Breast epithelium (tissue), 4 donors: ENCODE measurements around the gene CFAP46. TPM values are rescaled to one million over a fixed set of nuclear protein-coding genes. Genes with fewer than 3 reads are reported as not detected.

Source experiments
- DNase-seq, 2 donors: peaks; one replicate each; pipeline ENCODE4 v3.0.0-alpha.2; 2019; ENCODE audit warnings: low spot score in 2 of 2
- H3K27ac ChIP-seq, 2 donors: fragments of 200-600 bp; sonication (generic) in 1 of 2; one replicate each; pipeline ENCODE4 v1.5.1; 2016 to 2019; ENCODE audit warnings: mild to moderate bottlenecking in 1 of 2
- H3K27me3 ChIP-seq, 2 donors: fragments of 200-600 bp; sonication (generic) in 1 of 2; one replicate each; pipeline versions ENCODE4 v1.5.1 to v1.6.0; 2017 to 2019; ENCODE audit warnings: control low read depth in 1 of 2, mild to moderate bottlenecking in 1 of 2
- H3K36me3 ChIP-seq: fragments of 200-600 bp; one replicate; pipeline ENCODE4 v1.5.1; 2019
- H3K4me1 ChIP-seq, 2 donors: fragments of 200-600 bp; sonication (generic); one replicate each; pipeline ENCODE4 v1.5.1; 2016 to 2019; ENCODE audit warnings: control low read depth in 1 of 2
- H3K4me3 ChIP-seq, 3 donors: fragments of 200-600 bp; sonication (generic); 1 replicate in 2 of 3; 2 replicates in 1 of 3; pipeline ENCODE4 v1.5.1; 2016 to 2019; ENCODE audit warnings: mild to moderate bottlenecking in 3 of 3, moderate library complexity in 2 of 3
- H3K9me3 ChIP-seq, 2 donors: fragments of 200-600 bp; sonication (generic) in 1 of 2; one replicate each; pipeline ENCODE4 v1.5.1; 2016 to 2019; ENCODE audit warnings: control low read depth in 1 of 2
- CTCF ChIP-seq, 3 donors: fragments of 450-650 bp; IDR thresholded peaks; one replicate each; pipeline ENCODE4 v1.5.1; 2016 to 2017; ENCODE audit warnings: antibody characterized with exemption in 3 of 3, mild to moderate bottlenecking in 3 of 3, moderate library complexity in 3 of 3
- POLR2A ChIP-seq: fragments of 450-650 bp; IDR thresholded peaks from one replicate; pipeline ENCODE4 v1.6.1; 2016; ENCODE audit warnings: antibody characterized with exemption, mild to moderate bottlenecking, moderate library complexity
- POLR2AphosphoS5 ChIP-seq, 3 donors: sonication (generic); formaldehyde crosslinking; IDR thresholded peaks; one replicate each; pipeline ENCODE4 v1.6.1; 2017; ENCODE audit warnings: antibody characterized with exemption in 3 of 3
- intact Hi-C: fragments of 100-400 bp; cut with DNase I; formaldehyde crosslinking; loops from one replicate; pipeline ENCODE4 v1.15.1; 2023; ENCODE audit warnings: low total_unique reads
- total RNA-seq, 3 donors: library from RNA; depleted of rRNA; stranded (reverse); fragments of >200 nt; gene quantifications; one replicate each; pipeline ENCODE4 v1.1.0, GENCODE V29; 2016

CFAP46 gene
- total RNA-seq, 3 donors from 2014 or later, result 0.16 to 0.73 (median 0.66) TPM

- no peaks in the 10 kb centered on the region for H3K36me3 ChIP-seq
Measured at GRCh38 chr10:132910186-132910880, 32.0 kb downstream of the CFAP46 start.

DNA sequence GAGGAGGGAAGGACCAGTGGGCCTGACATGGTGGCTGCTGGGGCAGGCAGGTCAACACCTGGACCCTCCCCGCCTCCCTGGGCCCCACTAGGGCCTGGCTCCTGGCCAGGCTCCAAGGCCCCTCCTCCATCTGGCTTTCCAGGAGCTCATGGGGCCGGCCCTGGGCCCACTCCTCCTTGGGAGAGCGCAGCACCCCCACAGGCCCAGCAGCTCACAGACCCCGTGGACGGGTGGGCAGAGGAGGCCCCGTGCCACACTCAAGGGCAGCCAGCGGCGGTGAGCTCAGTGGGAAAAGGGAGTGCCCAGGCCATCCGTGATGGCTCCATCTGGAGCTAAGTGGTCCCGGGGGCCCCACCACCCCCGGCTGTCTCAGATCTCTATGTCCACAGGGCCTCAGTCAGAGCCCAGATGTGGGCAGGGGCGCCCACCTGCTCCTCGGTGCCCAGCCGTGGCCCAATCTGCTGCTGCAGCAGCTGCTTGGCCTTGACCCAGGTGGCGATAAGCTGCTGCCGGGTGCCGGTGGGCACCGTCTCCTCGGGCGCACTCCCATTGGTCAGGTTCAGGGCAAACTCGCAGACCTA lies 32.8 kb downstream of the CFAP46 start:
- H3K4me3 ChIP-seq, result no peak overlapping the region
- TF ChIP-seq POLR2AphosphoS5 (IDR thresholded peaks at IDR 0.05) (no peak), CTCF (IDR thresholded peaks at IDR 0.05) (no peak), POLR2A (no peak)
- H3K36me3 ChIP-seq, result no peaks in the 10 kb centered on the region
- H3K27ac ChIP-seq, result no peak overlapping the region
- no peaks in the 10 kb centered on the region for H3K27me3 ChIP-seq
- peaks cover 13 to 18% of the 10 kb centered on the region in 2 donors for H3K9me3 ChIP-seq
- no peaks in the 10 kb centered on the region for H3K4me1 ChIP-seq
- DNase-seq, result peak in 1 of 2 donors; percentile 25
- intact Hi-C loops, result no loop called here

More at GRCh38 chr10:132910186-132910880, 32.0 kb downstream of the CFAP46 start:
- Histone ChIP-seq H3K9me3 (peaks cover 7 to 11% of the 10 kb centered on the region in 2 donors), H3K27me3 (no peaks in the 10 kb centered on the region), H3K4me3 (no peak overlapping the region), H3K27ac (no peak overlapping the region), H3K4me1 (no peaks in the 10 kb centered on the region)
- intact Hi-C loops, result no loop called here
- peak in 1 of 2 donors; percentile 45 for DNase-seq
- no peak for TF ChIP-seq POLR2AphosphoS5 (IDR thresholded peaks at IDR 0.05)
- no peak for TF ChIP-seq CTCF (IDR thresholded peaks at IDR 0.05)
- no peak for TF ChIP-seq POLR2A

- no peak for DNase-seq
- Histone ChIP-seq H3K9me3 (peaks cover 16 to 20% of the 10 kb centered on the region in 2 donors), H3K27ac (no peak overlapping the region), H3K36me3 (no peaks in the 10 kb centered on the region), H3K4me1 (no peaks in the 10 kb centered on the region), H3K4me3 (no peak overlapping the region), H3K27me3 (no peaks in the 10 kb centered on the region)
- no peak for TF ChIP-seq POLR2AphosphoS5 (IDR thresholded peaks at IDR 0.05)
- TF ChIP-seq POLR2A, result no peak
- TF ChIP-seq CTCF (IDR thresholded peaks at IDR 0.05), result no peak
- intact Hi-C loops, result no loop called here
Measured at GRCh38 chr10:132908621-132909295, 33.6 kb downstream of the CFAP46 start.

DNA sequence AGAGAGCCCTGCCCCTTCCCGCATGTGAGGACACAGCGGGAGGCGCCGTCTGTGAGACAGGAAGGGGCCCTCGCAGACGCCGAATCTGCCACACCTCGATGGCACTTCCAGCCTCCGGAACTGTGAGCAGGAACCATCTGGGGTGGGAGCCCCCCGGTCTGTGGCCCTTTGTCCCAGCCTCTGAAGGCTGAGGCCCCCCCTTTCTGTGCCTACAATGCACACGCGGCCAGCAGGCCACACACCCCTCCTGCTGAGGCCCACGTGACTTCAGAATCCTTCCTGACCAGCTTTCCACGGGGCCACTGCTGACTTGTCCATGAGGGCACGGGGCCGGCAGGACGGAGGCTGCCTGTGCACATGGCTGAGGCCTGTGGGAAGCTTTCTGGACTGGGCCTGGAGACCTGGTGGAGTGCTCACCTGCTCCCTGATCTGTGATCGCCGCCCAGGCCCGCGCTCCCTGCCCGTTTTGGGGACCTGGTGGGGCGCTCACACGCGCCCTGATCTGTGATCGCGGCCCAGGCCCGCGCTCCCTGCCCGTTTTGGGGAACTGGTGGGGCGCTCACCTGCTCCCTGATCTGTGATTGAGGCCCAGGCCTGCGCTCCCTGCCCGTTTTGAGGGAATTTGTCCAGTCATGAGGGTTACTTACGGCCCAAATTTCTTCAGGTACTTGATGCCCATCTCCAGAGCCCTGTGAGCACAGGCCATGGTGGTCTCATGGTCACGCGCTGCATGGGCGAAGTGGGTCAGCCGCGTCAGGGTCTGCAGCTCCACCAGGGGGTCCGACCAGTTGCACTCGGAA lies 34.3 kb downstream of the CFAP46 start:
- no peak overlapping the region for H3K27ac ChIP-seq
- H3K9me3 ChIP-seq, result peaks cover 16 to 20% of the 10 kb centered on the region in 2 donors
- peak in 1 of 2 donors; percentile 45 for DNase-seq
- H3K36me3 ChIP-seq, result no peaks in the 10 kb centered on the region
- no peak for TF ChIP-seq POLR2A
- TF ChIP-seq CTCF (IDR thresholded peaks at IDR 0.05), result no peak
- no peak for TF ChIP-seq POLR2AphosphoS5 (IDR thresholded peaks at IDR 0.05)
- intact Hi-C loops, result no loop called here
- no peak overlapping the region for H3K4me3 ChIP-seq
- no peaks in the 10 kb centered on the region for H3K27me3 ChIP-seq
- no peaks in the 10 kb centered on the region for H3K4me1 ChIP-seq
